HepG2 (cell line): ENCODE results near the gene FALEC.

ENCODE experiments used
- HMGA1 ChIP-seq: sonication (generic); formaldehyde crosslinking; conservative IDR thresholded peaks from 2 replicates; pipeline ENCODE4 v1.4.0; 2020; ENCODE audit warnings: missing genetic modification reagents
- TF ChIP-seq, protein P1 (sequence below): sonication (generic); formaldehyde crosslinking; IDR thresholded peaks from 2 replicates; pipeline ENCODE4 v1.5.0; 2020; ENCODE audit warnings: mild to moderate bottlenecking, missing genetic modification reagents, moderate library complexity

DNA sequence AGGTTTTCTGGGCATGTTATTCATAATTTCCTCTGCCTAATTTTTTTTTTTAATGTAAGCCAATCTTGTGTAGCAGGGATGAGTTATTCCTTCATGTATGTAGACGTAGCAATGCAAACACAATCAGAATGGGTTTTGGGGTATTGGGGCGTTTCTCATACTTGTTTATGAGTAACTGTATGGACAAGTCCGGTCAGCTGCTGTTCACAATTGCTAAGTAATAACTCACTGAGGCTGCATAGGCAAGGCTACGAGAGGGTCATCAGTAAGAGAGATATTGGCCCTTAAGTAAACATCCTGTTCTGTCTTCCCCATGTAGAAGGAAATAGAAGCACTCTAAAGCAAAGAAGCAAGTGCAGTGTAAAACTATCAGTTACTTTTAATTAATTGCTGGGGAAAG, 37.8 kb upstream of the FALEC start:
- no peak for TF ChIP-seq HMGA1 (CRISPR knock-in tag)
- TF ChIP-seq, protein P1, sequence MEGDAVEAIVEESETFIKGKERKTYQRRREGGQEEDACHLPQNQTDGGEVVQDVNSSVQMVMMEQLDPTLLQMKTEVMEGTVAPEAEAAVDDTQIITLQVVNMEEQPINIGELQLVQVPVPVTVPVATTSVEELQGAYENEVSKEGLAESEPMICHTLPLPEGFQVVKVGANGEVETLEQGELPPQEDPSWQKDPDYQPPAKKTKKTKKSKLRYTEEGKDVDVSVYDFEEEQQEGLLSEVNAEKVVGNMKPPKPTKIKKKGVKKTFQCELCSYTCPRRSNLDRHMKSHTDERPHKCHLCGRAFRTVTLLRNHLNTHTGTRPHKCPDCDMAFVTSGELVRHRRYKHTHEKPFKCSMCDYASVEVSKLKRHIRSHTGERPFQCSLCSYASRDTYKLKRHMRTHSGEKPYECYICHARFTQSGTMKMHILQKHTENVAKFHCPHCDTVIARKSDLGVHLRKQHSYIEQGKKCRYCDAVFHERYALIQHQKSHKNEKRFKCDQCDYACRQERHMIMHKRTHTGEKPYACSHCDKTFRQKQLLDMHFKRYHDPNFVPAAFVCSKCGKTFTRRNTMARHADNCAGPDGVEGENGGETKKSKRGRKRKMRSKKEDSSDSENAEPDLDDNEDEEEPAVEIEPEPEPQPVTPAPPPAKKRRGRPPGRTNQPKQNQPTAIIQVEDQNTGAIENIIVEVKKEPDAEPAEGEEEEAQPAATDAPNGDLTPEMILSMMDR: no peak
